Measurements from ENCODE around the gene IFT57. TPM values are rescaled to one million over a fixed set of nuclear protein-coding genes. Genes with fewer than 3 reads are reported as not detected.
A peak's percentile ranks its signal among the peaks of the same experiment; 100 is the strongest.

Gene IFT57
- total RNA-seq, 1 donor from 2014 or later: 27.5 TPM

DNA sequence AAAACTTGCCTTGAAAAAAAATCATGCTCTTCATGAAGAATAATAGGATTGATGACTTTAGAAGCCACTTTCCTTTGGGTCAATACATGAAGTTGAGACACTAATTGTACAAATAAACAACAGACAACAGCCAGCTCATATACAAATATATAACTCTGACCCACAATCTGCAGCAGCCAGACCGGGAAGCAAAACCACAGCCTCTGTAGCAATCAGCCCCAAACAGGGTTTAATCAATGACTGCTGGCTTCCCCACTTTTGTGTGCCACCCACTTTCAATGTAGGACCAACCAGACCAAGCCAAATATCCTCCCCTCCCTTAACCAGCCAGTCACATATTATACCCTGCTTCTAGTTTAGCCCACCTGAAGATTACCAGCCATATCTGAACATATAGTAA lies 39.0 kb downstream of the IFT57 start:
- no peak for FAIRE-seq
- Histone ChIP-seq H2AFZ (ENCODE audit: low read depth, low read length) (no peak overlapping the region), H3K27me3 (ENCODE audit: insufficient read depth, low read length) (no peaks in the 10 kb centered on the region), H3K4me3 (ENCODE audit: insufficient read depth, low read depth, low read length) (no peak overlapping the region), H3K36me3 (ENCODE audit: insufficient read depth, low read length) (no peaks in the 10 kb centered on the region), H3K27ac (ENCODE audit: low read depth, low read length) (no peak overlapping the region), H3K9ac (ENCODE audit: low read length) (no peak overlapping the region), H3K9me3 (ENCODE audit: insufficient read depth, low read depth, low read length) (no peaks in the 10 kb centered on the region), H3K79me2 (ENCODE audit: insufficient read depth, low read length) (no peaks in the 10 kb centered on the region), H4K20me1 (ENCODE audit: insufficient read depth, low read length) (no peaks in the 10 kb centered on the region), H3K4me2 (ENCODE audit: low read length) (no peak overlapping the region), H3K4me1 (ENCODE audit: insufficient read depth, low read length) (peaks cover 14% of the 10 kb centered on the region)
- H3K9me3 Mint-ChIP-seq (ENCODE audit: unreplicated experiment): no peaks in the 10 kb centered on the region
- TF ChIP-seq EZH2 (IDR thresholded peaks at IDR 0.05; ENCODE audit: insufficient read depth, low read length): no peak
- no peak for TF ChIP-seq CTCF (IDR thresholded peaks at IDR 0.05; ENCODE audit: insufficient read depth, low read depth, low read length)
- peaks cover 3% of the 10 kb centered on the region for H3K36me3 Mint-ChIP-seq (ENCODE audit: low read depth, unreplicated experiment)
- H3K4me3 Mint-ChIP-seq (ENCODE audit: unreplicated experiment): no peak overlapping the region
- DNase-seq (ENCODE audit: low read depth): peak; percentile 15
- H3K27ac Mint-ChIP-seq (ENCODE audit: unreplicated experiment): no peak overlapping the region
- peaks cover 8% of the 10 kb centered on the region for H3K4me1 Mint-ChIP-seq (ENCODE audit: low read depth, unreplicated experiment)
- H3K27me3 Mint-ChIP-seq (ENCODE audit: low read depth, unreplicated experiment): no peaks in the 10 kb centered on the region

GRCh38 chr3:108182339-108182738 lies 39.9 kb downstream of the IFT57 start:
- Mint-ChIP-seq H3K4me3 (ENCODE audit: unreplicated experiment) (no peak overlapping the region), H3K4me1 (ENCODE audit: low read depth, unreplicated experiment) (peaks cover 8% of the 10 kb centered on the region), H3K36me3 (ENCODE audit: low read depth, unreplicated experiment) (peaks cover 3% of the 10 kb centered on the region), H3K9me3 (ENCODE audit: unreplicated experiment) (no peaks in the 10 kb centered on the region), H3K27ac (ENCODE audit: unreplicated experiment) (no peak overlapping the region), H3K27me3 (ENCODE audit: low read depth, unreplicated experiment) (no peaks in the 10 kb centered on the region)
- no peak overlapping the region for H3K9ac ChIP-seq (ENCODE audit: low read length)
- peaks cover 14% of the 10 kb centered on the region for H3K4me1 ChIP-seq (ENCODE audit: insufficient read depth, low read length)
- no peak for FAIRE-seq
- H3K79me2 ChIP-seq (ENCODE audit: insufficient read depth, low read length): no peaks in the 10 kb centered on the region
- H3K9me3 ChIP-seq (ENCODE audit: insufficient read depth, low read depth, low read length): no peaks in the 10 kb centered on the region
- peak; percentile 14 for DNase-seq (ENCODE audit: low read depth)
- H3K4me2 ChIP-seq (ENCODE audit: low read length): no peak overlapping the region
- H3K4me3 ChIP-seq (ENCODE audit: insufficient read depth, low read depth, low read length): no peak overlapping the region
- TF ChIP-seq EZH2 (IDR thresholded peaks at IDR 0.05; ENCODE audit: insufficient read depth, low read length): no peak
- no peak for TF ChIP-seq CTCF (IDR thresholded peaks at IDR 0.05; ENCODE audit: insufficient read depth, low read depth, low read length)
- H2AFZ ChIP-seq (ENCODE audit: low read depth, low read length): no peak overlapping the region
- no peaks in the 10 kb centered on the region for H3K36me3 ChIP-seq (ENCODE audit: insufficient read depth, low read length)
- no peaks in the 10 kb centered on the region for H3K27me3 ChIP-seq (ENCODE audit: insufficient read depth, low read length)
- H4K20me1 ChIP-seq (ENCODE audit: insufficient read depth, low read length): no peaks in the 10 kb centered on the region
- H3K27ac ChIP-seq (ENCODE audit: low read depth, low read length): no peak overlapping the region

DNA sequence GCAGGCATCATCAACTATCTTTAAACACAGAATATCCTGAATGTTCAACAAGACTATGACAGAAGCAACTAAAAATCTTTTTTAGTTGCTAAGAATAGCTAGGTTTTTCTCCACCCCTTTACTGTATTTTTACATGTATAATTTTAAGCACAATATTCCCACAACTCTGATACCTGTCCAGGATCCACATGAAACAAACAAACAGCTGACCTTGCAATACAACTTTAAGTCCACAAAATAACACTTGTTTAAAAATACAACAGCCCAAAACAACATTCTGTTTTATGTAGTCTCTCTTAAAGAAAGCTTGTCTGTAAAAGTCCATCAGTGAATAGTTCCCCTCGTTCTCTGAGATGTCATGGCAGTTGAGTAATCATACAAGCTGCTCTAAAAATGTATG lies 41.1 kb downstream of the IFT57 start:
- Mint-ChIP-seq H3K36me3 (ENCODE audit: low read depth, unreplicated experiment) (peaks cover 2% of the 10 kb centered on the region), H3K9me3 (ENCODE audit: unreplicated experiment) (no peaks in the 10 kb centered on the region), H3K4me1 (ENCODE audit: low read depth, unreplicated experiment) (peaks cover 8% of the 10 kb centered on the region), H3K27ac (ENCODE audit: unreplicated experiment) (no peak overlapping the region), H3K4me3 (ENCODE audit: unreplicated experiment) (no peak overlapping the region), H3K27me3 (ENCODE audit: low read depth, unreplicated experiment) (no peaks in the 10 kb centered on the region)
- Histone ChIP-seq H3K4me2 (ENCODE audit: low read length) (no peak overlapping the region), H2AFZ (ENCODE audit: low read depth, low read length) (no peak overlapping the region), H3K36me3 (ENCODE audit: insufficient read depth, low read length) (no peaks in the 10 kb centered on the region), H3K4me3 (ENCODE audit: insufficient read depth, low read depth, low read length) (no peak overlapping the region), H3K79me2 (ENCODE audit: insufficient read depth, low read length) (no peaks in the 10 kb centered on the region), H3K27ac (ENCODE audit: low read depth, low read length) (peak overlapping the region; percentile 8), H3K4me1 (ENCODE audit: insufficient read depth, low read length) (peaks cover 14% of the 10 kb centered on the region), H3K27me3 (ENCODE audit: insufficient read depth, low read length) (no peaks in the 10 kb centered on the region), H3K9me3 (ENCODE audit: insufficient read depth, low read depth, low read length) (no peaks in the 10 kb centered on the region), H4K20me1 (ENCODE audit: insufficient read depth, low read length) (no peaks in the 10 kb centered on the region), H3K9ac (ENCODE audit: low read length) (no peak overlapping the region)
- DNase-seq (ENCODE audit: low read depth): no peak
- FAIRE-seq: no peak
- TF ChIP-seq CTCF (IDR thresholded peaks at IDR 0.05; ENCODE audit: insufficient read depth, low read depth, low read length) (no peak), EZH2 (IDR thresholded peaks at IDR 0.05; ENCODE audit: insufficient read depth, low read length) (no peak)
